Measurements from ENCODE around the gene MSMB.

MSMB gene

GRCh38 chr10:46004963-46005362 is 41.1 kb downstream of the MSMB start:
- CTCF ChIA-PET = interaction anchor here (1.2 to 1.4 kb wide), 2 partner anchors 11 to 24 kb away, joined by 3 to 7 read pairs; no protein-coding TSS in a partner anchor
- TF ChIP-seq ZFP69B (tag by site-specific recombination; IDR thresholded peaks at IDR 0.05) (no peak), ZEB2 (tag by site-specific recombination; IDR thresholded peaks at IDR 0.05) (no peak), ZNF398 (tag by site-specific recombination; IDR thresholded peaks at IDR 0.05) (no peak), ZNF350 (tag by site-specific recombination; IDR thresholded peaks at IDR 0.05) (no peak), ZNF560 (tag by site-specific recombination; IDR thresholded peaks at IDR 0.05; ENCODE audit: borderline replicate concordance) (no peak), ZNF341 (tag by site-specific recombination; IDR thresholded peaks at IDR 0.05; ENCODE audit: low read depth) (no peak), ZNF677 (tag by site-specific recombination; IDR thresholded peaks at IDR 0.05) (no peak), ZNF585B (tag by site-specific recombination; IDR thresholded peaks at IDR 0.05) (no peak), REPIN1 (tag by site-specific recombination; IDR thresholded peaks at IDR 0.05; ENCODE audit: low read depth) (no peak)
- TF ChIP-seq, protein P1, sequence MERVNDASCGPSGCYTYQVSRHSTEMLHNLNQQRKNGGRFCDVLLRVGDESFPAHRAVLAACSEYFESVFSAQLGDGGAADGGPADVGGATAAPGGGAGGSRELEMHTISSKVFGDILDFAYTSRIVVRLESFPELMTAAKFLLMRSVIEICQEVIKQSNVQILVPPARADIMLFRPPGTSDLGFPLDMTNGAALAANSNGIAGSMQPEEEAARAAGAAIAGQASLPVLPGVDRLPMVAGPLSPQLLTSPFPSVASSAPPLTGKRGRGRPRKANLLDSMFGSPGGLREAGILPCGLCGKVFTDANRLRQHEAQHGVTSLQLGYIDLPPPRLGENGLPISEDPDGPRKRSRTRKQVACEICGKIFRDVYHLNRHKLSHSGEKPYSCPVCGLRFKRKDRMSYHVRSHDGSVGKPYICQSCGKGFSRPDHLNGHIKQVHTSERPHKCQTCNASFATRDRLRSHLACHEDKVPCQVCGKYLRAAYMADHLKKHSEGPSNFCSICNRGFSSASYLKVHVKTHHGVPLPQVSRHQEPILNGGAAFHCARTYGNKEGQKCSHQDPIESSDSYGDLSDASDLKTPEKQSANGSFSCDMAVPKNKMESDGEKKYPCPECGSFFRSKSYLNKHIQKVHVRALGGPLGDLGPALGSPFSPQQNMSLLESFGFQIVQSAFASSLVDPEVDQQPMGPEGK (tag by site-specific recombination; IDR thresholded peaks at IDR 0.05) = no peak
- TF ChIP-seq, protein P2, sequence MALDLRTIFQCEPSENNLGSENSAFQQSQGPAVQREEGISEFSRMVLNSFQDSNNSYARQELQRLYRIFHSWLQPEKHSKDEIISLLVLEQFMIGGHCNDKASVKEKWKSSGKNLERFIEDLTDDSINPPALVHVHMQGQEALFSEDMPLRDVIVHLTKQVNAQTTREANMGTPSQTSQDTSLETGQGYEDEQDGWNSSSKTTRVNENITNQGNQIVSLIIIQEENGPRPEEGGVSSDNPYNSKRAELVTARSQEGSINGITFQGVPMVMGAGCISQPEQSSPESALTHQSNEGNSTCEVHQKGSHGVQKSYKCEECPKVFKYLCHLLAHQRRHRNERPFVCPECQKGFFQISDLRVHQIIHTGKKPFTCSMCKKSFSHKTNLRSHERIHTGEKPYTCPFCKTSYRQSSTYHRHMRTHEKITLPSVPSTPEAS (tag by site-specific recombination; IDR thresholded peaks at IDR 0.05) = no peak
- POLR2A ChIA-PET = interaction anchor here (1.4 kb wide), 1 partner anchor 24 kb away, joined by 3 read pairs; no protein-coding TSS in a partner anchor

DNA sequence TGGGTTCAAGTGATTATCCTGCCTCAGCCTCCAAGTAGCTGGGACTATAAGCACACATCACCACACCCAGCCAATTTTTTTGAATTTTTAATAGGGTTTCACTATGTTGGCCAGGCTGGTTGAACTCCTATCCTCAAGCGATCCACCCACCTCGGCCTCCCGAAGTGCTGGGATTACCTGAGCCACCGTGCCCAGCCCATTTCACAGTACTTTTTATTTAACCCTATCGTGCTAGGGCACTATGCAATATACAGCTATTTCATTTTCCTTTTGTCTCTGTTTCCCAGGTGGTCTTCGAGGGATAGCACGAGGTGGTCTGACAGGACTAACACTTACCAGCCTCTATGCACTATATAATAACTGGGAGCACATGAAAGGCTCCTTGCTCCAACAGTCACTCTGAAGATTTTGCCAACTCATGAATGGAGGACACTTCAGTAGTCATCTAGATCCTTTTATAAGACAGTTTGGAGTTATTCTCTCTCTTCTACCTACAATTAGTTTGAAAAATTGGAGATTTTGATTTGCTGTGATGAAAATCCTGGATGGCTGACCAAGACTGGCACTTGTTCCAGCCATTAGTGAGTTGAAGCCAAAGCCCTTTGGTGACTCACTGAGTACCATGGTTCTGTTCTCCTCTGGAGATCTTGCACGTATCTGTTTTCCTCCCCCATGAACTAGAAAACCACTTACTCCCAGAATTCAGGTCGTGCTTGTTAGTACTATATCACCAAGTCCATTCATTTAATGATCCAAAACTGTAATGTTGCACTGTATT is 43.0 kb downstream of the MSMB start:
- ChIA-PET POLR2A (interaction anchor here (1.6 kb wide), 1 partner anchor 21 kb away, joined by 5 read pairs; no protein-coding TSS in a partner anchor), CTCF (no interaction called here)
- no peaks in the 10 kb centered on the region for H3K9me3 ChIP-seq (ENCODE audit: control insufficient read depth, insufficient read depth, low read depth, low read length)
- no peak overlapping the region for H3K27ac ChIP-seq (ENCODE audit: extremely low read depth, low read depth, low read length)
- H3K4me3 ChIP-seq (ENCODE audit: low read depth, low read length) = no peak overlapping the region
- peaks cover 42 to 92% of the 10 kb centered on the region in 2 experiments for H3K36me3 ChIP-seq (ENCODE audit: control insufficient read depth in 2 of 2, insufficient read depth in 1 of 2, low read length in 2 of 2)
- H3K4me1 ChIP-seq (ENCODE audit: control insufficient read depth, insufficient read depth, low read length) = no peaks in the 10 kb centered on the region
- no peak for TF ChIP-seq ZNF423 (tag by site-specific recombination; IDR thresholded peaks at IDR 0.05)
- no peak for TF ChIP-seq EGR2 (tag by site-specific recombination; IDR thresholded peaks at IDR 0.05; ENCODE audit: low read depth)
- TF ChIP-seq ZNF645 (tag by site-specific recombination; IDR thresholded peaks at IDR 0.05) = no peak
- TF ChIP-seq, protein P3, sequence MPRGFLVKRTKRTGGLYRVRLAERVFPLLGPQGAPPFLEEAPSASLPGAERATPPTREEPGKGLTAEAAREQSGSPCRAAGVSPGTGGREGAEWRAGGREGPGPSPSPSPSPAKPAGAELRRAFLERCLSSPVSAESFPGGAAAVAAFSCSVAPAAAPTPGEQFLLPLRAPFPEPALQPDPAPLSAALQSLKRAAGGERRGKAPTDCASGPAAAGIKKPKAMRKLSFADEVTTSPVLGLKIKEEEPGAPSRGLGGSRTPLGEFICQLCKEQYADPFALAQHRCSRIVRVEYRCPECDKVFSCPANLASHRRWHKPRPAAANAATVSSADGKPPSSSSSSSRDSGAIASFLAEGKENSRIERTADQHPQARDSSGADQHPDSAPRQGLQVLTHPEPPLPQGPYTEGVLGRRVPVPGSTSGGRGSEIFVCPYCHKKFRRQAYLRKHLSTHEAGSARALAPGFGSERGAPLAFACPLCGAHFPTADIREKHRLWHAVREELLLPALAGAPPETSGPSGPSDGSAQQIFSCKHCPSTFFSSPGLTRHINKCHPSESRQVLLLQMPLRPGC (tag by site-specific recombination; IDR thresholded peaks at IDR 0.05) = no peak
- no peak for TF ChIP-seq MZF1 (tag by site-specific recombination; IDR thresholded peaks at IDR 0.05; ENCODE audit: borderline replicate concordance)
- TF ChIP-seq ZNF211 (tag by site-specific recombination; IDR thresholded peaks at IDR 0.05; ENCODE audit: low read depth) = no peak
- TF ChIP-seq ZIC2 (tag by site-specific recombination; IDR thresholded peaks at IDR 0.05) = no peak
- TF ChIP-seq ZBTB21 (tag by site-specific recombination; IDR thresholded peaks at IDR 0.05) = no peak
- TF ChIP-seq PRDM1 (tag by site-specific recombination; IDR thresholded peaks at IDR 0.05) = no peak
- TF ChIP-seq ZFHX2 (tag by site-specific recombination; conservative IDR thresholded peaks at IDR 0.05) = no peak
- TF ChIP-seq ZNF639 (tag by site-specific recombination; IDR thresholded peaks at IDR 0.05) = no peak
- no peak for TF ChIP-seq SCRT1 (tag by site-specific recombination; IDR thresholded peaks at IDR 0.05; ENCODE audit: borderline replicate concordance)
- TF ChIP-seq GLI4 (tag by site-specific recombination; IDR thresholded peaks at IDR 0.05) = no peak
- TF ChIP-seq ZNF354C (tag by site-specific recombination; IDR thresholded peaks at IDR 0.05; ENCODE audit: borderline replicate concordance, low read depth) = no peak

More at GRCh38 chr10:46004963-46005362, 41.1 kb downstream of the MSMB start:
- Histone ChIP-seq H3K27ac (ENCODE audit: extremely low read depth, low read depth, low read length) (no peak overlapping the region), H3K4me3 (ENCODE audit: low read depth, low read length) (no peak overlapping the region), H3K36me3 (ENCODE audit: control insufficient read depth in 2 of 2, insufficient read depth in 1 of 2, low read length in 2 of 2) (peaks cover 51 to 97% of the 10 kb centered on the region in 2 experiments), H3K4me1 (ENCODE audit: control insufficient read depth, insufficient read depth, low read length) (no peaks in the 10 kb centered on the region), H3K9me3 (ENCODE audit: control insufficient read depth, insufficient read depth, low read depth, low read length) (no peaks in the 10 kb centered on the region)
